PC-3 (cell line): ENCODE data around the gene NME7.

ENCODE experiments used
- CTCF ChIP-seq: fragments of 300-600 bp; sonication (generic); conservative IDR thresholded peaks from 2 replicates; pipeline ENCODE4 v1.5.1; 2017; ENCODE audit warnings: antibody characterized with exemption, low read depth, mild to moderate bottlenecking, low read length
- EZH2 ChIP-seq: fragments of 300-600 bp; sonication (generic); IDR thresholded peaks from one replicate; pipeline ENCODE4 v1.6.1; 2017; ENCODE audit warnings: antibody characterized with exemption, mild to moderate bottlenecking, low read length; ENCODE audit not compliant: unreplicated experiment

- TF ChIP-seq CTCF, result no peak
- no peak for TF ChIP-seq EZH2
These were observed 62.2 kb downstream of the NME7 start for GRCh38 chr1:169305356-169305755.
